ENCODE measurements around the gene VPREB1.
"Not testable (repeated sequence)": the region's sequence is repeated elsewhere in the genome, so short reads cannot be mapped to it uniquely, and the experiment has no call there.

Gene VPREB1

GRCh38 chr22:22246706-22247105 is 2.1 kb downstream of the VPREB1 start:
- DNase-seq (ENCODE audit: low spot score): no peak

GRCh38 chr22:22248878-22249277 is 4.3 kb downstream of the VPREB1 start:
- DNase-seq (ENCODE audit: low spot score): no peak

DNA sequence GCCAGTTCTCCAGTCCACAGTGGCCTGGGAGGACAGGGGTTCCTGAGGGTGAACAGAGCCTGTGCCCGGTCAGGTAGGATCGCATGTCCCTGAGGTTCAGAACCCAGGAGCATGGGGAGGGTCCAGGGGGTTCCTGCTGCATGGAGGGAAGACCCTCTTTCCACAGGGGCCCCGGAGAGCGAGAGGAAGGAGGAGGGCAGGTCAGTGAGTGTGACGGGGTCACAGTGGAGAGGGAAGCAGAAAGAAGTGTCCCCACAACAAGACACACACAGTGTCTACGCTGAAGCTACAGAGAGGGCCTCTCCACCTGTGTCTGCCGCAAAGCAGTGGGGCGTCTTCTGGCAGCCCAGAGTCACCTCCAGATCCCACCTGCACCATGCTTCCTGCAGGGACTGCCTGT is 6.1 kb downstream of the VPREB1 start:
- DNase-seq (ENCODE audit: low spot score): not testable (repeated sequence)

DNA sequence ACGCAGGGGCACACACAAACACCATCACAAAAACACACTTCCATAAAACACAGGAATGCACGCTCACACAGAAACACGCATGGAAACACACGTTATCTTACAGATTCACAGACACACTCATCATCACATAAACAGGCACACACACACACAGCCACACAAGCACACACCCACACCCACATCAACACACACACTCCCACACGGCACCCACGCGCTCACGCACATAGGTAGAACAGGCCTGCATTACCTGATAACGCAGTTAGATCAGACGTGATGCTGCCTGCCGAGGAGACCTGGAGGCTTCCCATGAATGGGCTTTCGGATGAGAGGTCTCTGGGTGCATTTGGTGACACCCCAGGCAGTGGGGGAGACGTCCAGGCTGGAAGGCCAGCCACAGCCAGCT is 11.5 kb downstream of the VPREB1 start:
- DNase-seq (ENCODE audit: low spot score): not testable (repeated sequence)

GRCh38 chr22:22258597-22259415 is 14.2 kb downstream of the VPREB1 start:
- not testable (repeated sequence) for DNase-seq (ENCODE audit: low spot score)

DNA sequence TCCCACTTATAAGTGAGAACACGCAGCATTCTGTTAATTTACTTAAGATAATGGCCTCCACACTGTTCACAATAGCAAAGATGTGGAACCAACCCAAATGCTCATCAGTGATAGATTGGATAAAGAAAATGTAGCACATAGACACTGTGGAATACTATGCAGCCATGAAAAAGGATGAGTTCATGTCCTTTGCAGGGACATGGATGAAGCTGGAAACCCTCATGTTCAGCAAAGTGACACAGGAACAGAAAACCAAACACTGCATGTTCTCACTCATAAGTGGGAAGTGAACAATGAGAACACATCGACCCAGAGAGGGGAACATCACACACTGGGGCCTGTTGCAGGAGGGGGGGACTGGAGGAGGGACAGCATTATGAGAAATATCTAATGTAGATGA is 15.6 kb downstream of the VPREB1 start:
- DNase-seq (ENCODE audit: low spot score): not testable (repeated sequence)

GRCh38 chr22:22260586-22260985 is 16.0 kb downstream of the VPREB1 start:
- not testable (repeated sequence) for DNase-seq (ENCODE audit: low spot score)

DNA sequence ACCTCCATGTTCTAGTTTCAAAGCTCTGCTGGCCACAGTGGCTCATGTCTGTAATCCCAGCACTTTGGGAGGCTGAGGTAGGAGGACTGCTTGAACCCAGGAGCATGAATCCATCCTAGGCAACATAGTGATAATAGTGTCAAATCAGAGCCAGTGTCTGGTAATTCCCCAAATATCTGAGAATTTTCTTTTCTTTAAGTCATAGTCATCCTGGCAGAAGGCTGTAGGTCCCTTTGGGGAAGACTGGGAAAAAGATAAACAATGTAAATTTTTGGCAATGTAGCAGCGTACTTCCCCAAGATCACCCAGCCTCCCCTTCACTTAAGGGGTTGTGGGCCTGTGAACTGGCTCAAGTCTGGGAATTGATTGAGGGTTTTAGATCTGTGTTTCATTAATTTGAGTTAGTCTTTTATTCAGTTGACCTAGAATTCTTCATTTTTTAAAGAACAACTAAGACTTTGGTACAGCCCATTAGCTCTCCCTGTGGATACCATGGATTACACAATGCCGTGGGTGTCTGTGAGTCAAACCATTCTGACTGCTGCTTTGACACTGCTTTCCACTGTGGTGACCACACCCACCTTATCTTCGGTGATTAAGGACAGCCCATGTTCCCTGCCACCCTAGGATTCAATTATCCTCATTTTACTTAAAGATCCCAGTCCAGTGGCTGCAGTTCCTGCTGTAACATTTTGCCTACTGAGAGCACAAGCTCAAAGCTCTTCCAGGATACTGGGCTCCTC is 17.9 kb downstream of the VPREB1 start:
- not testable (repeated sequence) for DNase-seq (ENCODE audit: low spot score)

DNA sequence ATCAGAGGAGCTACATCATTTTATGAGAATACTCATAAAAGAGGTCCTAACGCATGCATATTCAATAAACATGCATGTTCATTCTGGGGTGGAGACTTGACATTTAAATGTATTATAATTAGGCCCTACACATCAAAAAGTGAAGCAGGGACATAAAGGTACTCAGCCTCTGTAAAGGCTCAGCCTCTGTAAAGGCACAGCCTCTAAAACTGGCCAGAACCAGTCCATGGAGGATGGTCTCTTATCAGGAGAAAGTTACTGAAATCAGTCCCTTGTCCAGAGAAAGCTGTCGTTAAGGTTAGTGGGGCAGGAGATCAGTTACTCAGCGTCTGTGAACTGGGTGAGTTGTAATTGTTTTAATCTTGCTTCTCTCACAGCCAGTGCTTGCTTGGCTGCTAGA is 19.2 kb downstream of the VPREB1 start:
- DNase-seq (ENCODE audit: low spot score): not testable (repeated sequence)

- not testable (repeated sequence) for DNase-seq (ENCODE audit: low spot score)
These were observed 25.6 kb downstream of the VPREB1 start for GRCh38 chr22:22270036-22270676.

- DNase-seq (ENCODE audit: low spot score): not testable (repeated sequence)
These were observed 32.8 kb downstream of the VPREB1 start for GRCh38 chr22:22277423-22277822.

GRCh38 chr22:22284962-22285756 is 40.6 kb downstream of the VPREB1 start:
- not testable (repeated sequence) for DNase-seq (ENCODE audit: low spot score)

GRCh38 chr22:22286390-22287105 is 42.0 kb downstream of the VPREB1 start:
- not testable (repeated sequence) for DNase-seq (ENCODE audit: low spot score)

GRCh38 chr22:22287106-22287626 is 42.6 kb downstream of the VPREB1 start:
- not testable (repeated sequence) for DNase-seq (ENCODE audit: low spot score)

DNA sequence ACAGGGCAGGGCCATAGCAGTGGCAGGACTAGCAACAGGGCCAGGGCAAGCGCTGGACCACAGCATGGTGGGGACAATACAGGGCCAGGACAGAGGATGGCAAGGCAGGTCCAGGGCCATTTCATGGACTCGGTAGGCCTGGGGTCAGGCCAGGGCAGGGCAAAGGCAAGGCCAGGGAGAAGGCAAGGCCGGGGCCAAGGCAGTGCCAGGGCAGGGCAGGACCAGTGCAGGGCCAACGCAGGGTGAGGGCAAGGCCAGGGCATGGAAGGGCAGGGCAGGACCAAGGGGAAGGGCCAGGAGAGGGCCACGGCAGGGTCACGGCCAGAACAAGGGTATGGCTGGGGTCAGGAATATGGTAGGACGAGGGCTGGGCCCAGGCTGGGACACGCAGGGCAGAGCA is 45.1 kb downstream of the VPREB1 start:
- DNase-seq (ENCODE audit: low spot score): not testable (repeated sequence)

DNA sequence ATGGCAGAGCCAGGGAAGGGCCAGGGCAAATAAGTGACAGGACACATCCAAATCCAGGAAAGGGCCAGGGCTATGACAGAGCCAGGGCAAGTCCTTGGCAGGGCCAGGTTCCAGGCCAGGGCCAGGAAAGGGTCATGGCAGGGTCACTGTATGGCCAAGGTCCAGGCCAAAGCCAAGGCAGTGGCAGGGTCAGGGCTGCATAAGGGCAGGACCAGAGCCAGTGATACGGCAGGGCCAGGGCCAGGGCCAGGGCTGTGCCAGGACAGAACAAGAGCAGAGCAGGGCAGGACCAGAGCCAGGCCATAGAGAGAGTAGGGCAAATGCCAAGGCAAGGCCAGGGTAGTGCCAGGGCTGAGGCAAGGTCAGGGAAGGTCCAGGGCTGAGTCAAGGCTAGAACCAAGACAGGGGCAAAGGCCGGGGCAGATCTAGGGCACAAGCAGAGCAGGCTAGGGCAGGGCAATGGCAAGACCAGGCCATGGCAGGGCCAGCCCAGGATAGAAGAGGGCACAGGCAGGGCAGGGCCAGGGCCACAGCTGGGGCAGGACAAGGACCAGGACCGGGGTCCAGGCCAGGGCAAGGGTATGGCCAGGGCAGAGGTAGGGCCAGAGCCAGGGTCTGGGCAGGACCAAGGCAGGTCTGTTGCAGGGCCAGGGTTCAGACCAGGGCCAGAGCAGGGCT is 46.7 kb downstream of the VPREB1 start:
- not testable (repeated sequence) for DNase-seq (ENCODE audit: low spot score)

GRCh38 chr22:22292656-22293055 is 48.1 kb downstream of the VPREB1 start:
- not testable (repeated sequence) for DNase-seq (ENCODE audit: low spot score)

DNA sequence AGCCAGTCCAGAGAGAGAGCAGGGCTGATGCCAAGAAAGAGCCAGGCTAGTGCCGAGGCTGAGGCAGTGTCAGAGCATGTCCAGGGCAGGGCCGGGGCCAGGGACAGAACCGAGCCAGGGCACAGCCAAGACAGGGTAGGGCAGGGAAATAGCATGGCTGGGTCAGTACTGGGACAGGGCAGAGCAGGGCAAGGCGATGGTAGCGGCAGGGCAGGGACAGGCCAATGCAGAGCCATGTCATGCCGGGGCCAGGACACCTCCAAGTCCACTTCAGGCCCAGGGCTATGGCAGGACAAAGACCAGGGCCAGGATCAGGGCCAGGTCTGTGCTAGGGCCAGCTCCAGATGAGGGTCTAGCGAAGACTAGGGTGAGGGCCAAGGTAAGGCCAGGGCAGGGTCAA is 48.9 kb downstream of the VPREB1 start:
- not testable (repeated sequence) for DNase-seq (ENCODE audit: low spot score)

GRCh38 chr22:22294641-22295040 is 50.1 kb downstream of the VPREB1 start:
- not testable (repeated sequence) for DNase-seq (ENCODE audit: low spot score)

All from cerebellar cortex (tissue), 1 donor.